Measurements from ENCODE around the gene POLR2M. TPM values are rescaled to one million over a fixed set of nuclear protein-coding genes. Genes with fewer than 3 reads are reported as not detected.

Gene POLR2M
- polyA plus RNA-seq, 1 experiment, result 126 TPM

DNA sequence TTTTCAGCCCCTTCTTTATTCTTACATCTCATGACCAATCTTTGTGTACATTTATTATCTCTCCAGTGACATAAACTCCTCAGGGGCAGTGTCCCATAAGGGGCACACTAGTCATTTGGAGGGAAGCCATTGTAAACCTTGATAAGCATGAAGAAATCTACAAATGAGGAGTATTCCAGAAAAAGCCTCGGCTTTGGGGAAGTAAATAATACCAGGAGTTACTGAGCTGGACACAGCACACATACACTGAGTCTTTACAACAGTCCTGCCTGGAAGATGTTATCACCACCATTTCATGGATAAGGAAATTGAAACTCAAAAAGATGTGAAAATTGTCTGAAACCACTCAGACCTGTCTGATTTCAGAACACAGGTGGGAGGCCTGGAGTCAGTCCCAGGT lies 15.4 kb upstream of the POLR2M start:
- TF ChIP-seq CTCF (IDR thresholded peaks at IDR 0.05; ENCODE audit: insufficient read depth, low read depth, low read length), result no peak
- POLR2A ChIA-PET, result no interaction called here
- H3K27me3 ChIP-seq (ENCODE audit: control insufficient read depth, insufficient read depth, low read length), result no peaks in the 10 kb centered on the region
- CTCF ChIA-PET, result no interaction called here
- no peak overlapping the region for H3K4me3 ChIP-seq (ENCODE audit: low read depth, low read length)
- DNase-seq (ENCODE audit: low read depth), result no peak
- H3K36me3 ChIP-seq (ENCODE audit: control insufficient read depth, insufficient read depth, low read length), result no peaks in the 10 kb centered on the region

GRCh38 chr15:57692709-57693108 lies 13.8 kb upstream of the POLR2M start:
- no peak for TF ChIP-seq CTCF (IDR thresholded peaks at IDR 0.05; ENCODE audit: insufficient read depth, low read depth, low read length)
- CTCF ChIA-PET, result interaction anchor here (1.1 to 1.5 kb wide), 2 partner anchors 11 to 124 kb away, joined by 3 read pairs; no protein-coding TSS in a partner anchor

DNA sequence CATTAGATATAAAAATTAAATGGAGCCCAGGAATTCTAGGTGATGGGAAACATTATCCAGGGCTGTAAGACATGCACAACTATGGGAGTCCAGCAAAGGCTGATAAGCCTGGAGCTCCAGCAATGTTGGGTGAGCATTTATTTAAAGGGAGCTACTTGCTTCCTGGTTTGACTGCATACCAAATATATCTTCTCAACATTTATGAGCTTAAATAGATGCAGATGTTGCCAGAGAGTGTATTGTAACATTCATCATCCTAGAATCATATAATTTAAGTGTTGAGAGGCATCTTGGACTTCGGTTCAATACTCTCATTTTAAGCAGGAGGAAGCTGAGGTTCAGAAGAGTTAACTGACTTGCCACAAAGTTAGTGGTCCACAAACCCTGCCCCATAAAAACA lies 12.2 kb upstream of the POLR2M start:
- Histone ChIP-seq H3K4me3 (ENCODE audit: low read depth, low read length) (no peak overlapping the region), H3K36me3 (ENCODE audit: control insufficient read depth, insufficient read depth, low read length) (no peaks in the 10 kb centered on the region), H3K27me3 (ENCODE audit: control insufficient read depth, insufficient read depth, low read length) (no peaks in the 10 kb centered on the region)
- CTCF ChIA-PET, result interaction anchor here (0.7 to 1.3 kb wide), 5 partner anchors 11 to 39 kb away, joined by 3 to 4 read pairs (median 3); partner anchors contain the start of gene POLR2M
- POLR2A ChIA-PET, result no interaction called here
- peak; percentile 83 for DNase-seq (ENCODE audit: low read depth)
- TF ChIP-seq CTCF (IDR thresholded peaks at IDR 0.05; ENCODE audit: insufficient read depth, low read depth, low read length), result no peak

More at GRCh38 chr15:57692709-57693108, 13.8 kb upstream of the POLR2M start:
- POLR2A ChIA-PET, result no interaction called here
- Histone ChIP-seq H3K4me3 (ENCODE audit: low read depth, low read length) (no peak overlapping the region), H3K36me3 (ENCODE audit: control insufficient read depth, insufficient read depth, low read length) (no peaks in the 10 kb centered on the region), H3K27me3 (ENCODE audit: control insufficient read depth, insufficient read depth, low read length) (no peaks in the 10 kb centered on the region)
- no peak for DNase-seq (ENCODE audit: low read depth)

DNA sequence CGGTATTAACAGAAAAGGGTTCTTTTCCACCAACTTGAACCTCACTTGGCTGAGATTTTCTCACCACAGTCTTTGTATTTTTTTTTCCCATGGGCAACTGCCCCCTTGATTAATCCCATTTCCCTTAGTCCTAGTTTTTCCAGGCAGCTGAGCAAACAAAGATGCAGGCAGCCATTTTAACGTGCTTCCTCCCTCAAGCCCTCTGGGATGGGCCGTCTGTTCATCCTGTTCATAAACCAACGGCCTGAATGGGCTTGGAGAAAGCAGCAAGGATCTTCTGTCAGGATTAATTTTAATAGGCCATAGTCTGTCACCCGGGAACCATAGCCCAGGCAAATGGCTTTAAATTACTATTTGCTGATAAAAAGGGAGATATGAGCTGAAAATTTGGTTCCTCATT lies 10.4 kb upstream of the POLR2M start:
- ChIA-PET POLR2A (no interaction called here), CTCF (interaction anchor here (0.5 to 1.5 kb wide), 6 partner anchors 10 to 136 kb away, joined by 3 to 4 read pairs (median 3); no protein-coding TSS in a partner anchor)
- DNase-seq (ENCODE audit: low read depth), result no peak
- Histone ChIP-seq H3K36me3 (ENCODE audit: control insufficient read depth, insufficient read depth, low read length) (no peaks in the 10 kb centered on the region), H3K4me3 (ENCODE audit: low read depth, low read length) (no peak overlapping the region), H3K27me3 (ENCODE audit: control insufficient read depth, insufficient read depth, low read length) (no peaks in the 10 kb centered on the region)
- no peak for TF ChIP-seq CTCF (IDR thresholded peaks at IDR 0.05; ENCODE audit: insufficient read depth, low read depth, low read length)

GRCh38 chr15:57697588-57697987 lies 8.9 kb upstream of the POLR2M start:
- ChIA-PET CTCF (interaction anchor here (1.0 to 1.5 kb wide), 3 partner anchors 14 to 36 kb away, joined by 3 to 4 read pairs (median 3); no protein-coding TSS in a partner anchor), POLR2A (no interaction called here)
- no peaks in the 10 kb centered on the region for H3K36me3 ChIP-seq (ENCODE audit: control insufficient read depth, insufficient read depth, low read length)
- TF ChIP-seq CTCF (IDR thresholded peaks at IDR 0.05; ENCODE audit: insufficient read depth, low read depth, low read length), result no peak
- no peaks in the 10 kb centered on the region for H3K27me3 ChIP-seq (ENCODE audit: control insufficient read depth, insufficient read depth, low read length)
- DNase-seq (ENCODE audit: low read depth), result no peak
- no peak overlapping the region for H3K4me3 ChIP-seq (ENCODE audit: low read depth, low read length)

Data from BJ (cell line).